DND-41 (cell line): ENCODE measurements around the gene CAMKMT.

ENCODE experiments used
- ATAC-seq: fragments of 200-7000 bp; cut with Tn5 transposase; 3 replicates; pipeline ENCODE4 v1.9.1; 2021; ENCODE audit warnings: low read depth; ENCODE audit not compliant: insufficient read depth
- DNase-seq: peaks from one replicate; pipeline ENCODE4 v3.0.0-alpha.2; 2020
- H2AFZ ChIP-seq: 2 replicates; pipeline ENCODE4 v1.6.0; 2012; ENCODE audit warnings: low read depth, low read length
- H3K27ac ChIP-seq: 2 replicates; pipeline ENCODE4 v1.5.1; 2012; ENCODE audit warnings: low read length, inconsistent platforms
- H3K27me3 ChIP-seq: fragments of 200-600 bp; sonication (generic); 2 replicates; pipeline ENCODE4 v1.6.0; 2012; ENCODE audit warnings: low read length, mild to moderate bottlenecking, inconsistent platforms; ENCODE audit not compliant: insufficient read depth, poor library complexity
- H3K36me3 ChIP-seq: 2 replicates; pipeline ENCODE4 v1.5.1; 2012; ENCODE audit warnings: low read length, inconsistent platforms; ENCODE audit not compliant: insufficient read depth
- H3K4me1 ChIP-seq: 2 replicates; pipeline ENCODE4 v1.5.1; 2012; ENCODE audit warnings: mild to moderate bottlenecking, low read length; ENCODE audit not compliant: insufficient read depth
- H3K4me2 ChIP-seq: 2 replicates; pipeline ENCODE4 v1.6.0; 2012; ENCODE audit warnings: mild to moderate bottlenecking, moderate library complexity, low read length, inconsistent platforms; ENCODE audit not compliant: insufficient read depth
- H3K4me3 ChIP-seq, 2 experiments: fragments of 200-600 bp in 1 of 2; shearing (Covaris generic) in 1 of 2; 2 replicates each; pipeline ENCODE4 v1.5.1; 2012 to 2016; ENCODE audit warnings: inconsistent platforms in 2 of 2, low read length in 2 of 2, mild to moderate bottlenecking in 2 of 2, low read depth in 1 of 2, moderate library complexity in 1 of 2
- H3K79me2 ChIP-seq: 2 replicates; pipeline ENCODE4 v1.6.0; 2012; ENCODE audit warnings: low read length, inconsistent platforms; ENCODE audit not compliant: insufficient read depth
- H3K9ac ChIP-seq: 2 replicates; pipeline ENCODE4 v1.6.0; 2012; ENCODE audit warnings: low read depth, mild to moderate bottlenecking, inconsistent platforms, low read length, moderate library complexity
- H3K9me3 ChIP-seq: 2 replicates; pipeline ENCODE4 v1.5.1; 2012; ENCODE audit warnings: low read length, moderate library complexity, mild to moderate bottlenecking, inconsistent platforms; ENCODE audit not compliant: insufficient read depth, severe bottlenecking
- H4K20me1 ChIP-seq: 2 replicates; pipeline ENCODE4 v1.6.0; 2012; ENCODE audit warnings: low read length; ENCODE audit not compliant: insufficient read depth
- CTCF ChIP-seq: IDR thresholded peaks from 2 replicates; pipeline ENCODE4 v1.5.1; 2012; ENCODE audit warnings: borderline replicate concordance, low read length, moderate library complexity, mild to moderate bottlenecking; ENCODE audit not compliant: poor library complexity, severe bottlenecking; ENCODE audit errors: extremely low read depth
- EZH2 ChIP-seq: IDR thresholded peaks from 3 replicates; pipeline ENCODE4 v1.6.1; 2012; ENCODE audit warnings: borderline replicate concordance, low read depth, mild to moderate bottlenecking, moderate library complexity, low read length, inconsistent platforms; ENCODE audit not compliant: severe bottlenecking

The CAMKMT gene

GRCh38 chr2:44774826-44775492 is 413.2 kb downstream of the CAMKMT start:
- Histone ChIP-seq H3K9me3 (no peaks in the 10 kb centered on the region), H4K20me1 (no peaks in the 10 kb centered on the region), H3K4me2 (no peak overlapping the region), H3K27ac (no peak overlapping the region), H3K27me3 (no peaks in the 10 kb centered on the region), H3K79me2 (no peaks in the 10 kb centered on the region), H2AFZ (no peak overlapping the region), H3K36me3 (no peaks in the 10 kb centered on the region), H3K9ac (no peak overlapping the region), H3K4me1 (no peaks in the 10 kb centered on the region), H3K4me3 (no peak overlapping the region)
- no peak for ATAC-seq
- TF ChIP-seq CTCF (no peak), EZH2 (no peak)
- no peak for DNase-seq

- Histone ChIP-seq H3K9me3 (peaks cover under 1% of the 10 kb centered on the region), H3K27me3 (no peaks in the 10 kb centered on the region), H3K36me3 (no peaks in the 10 kb centered on the region), H4K20me1 (no peaks in the 10 kb centered on the region), H3K4me1 (no peaks in the 10 kb centered on the region), H3K27ac (no peak overlapping the region), H3K4me3 (no peak overlapping the region), H3K79me2 (no peaks in the 10 kb centered on the region), H3K4me2 (no peak overlapping the region), H2AFZ (no peak overlapping the region), H3K9ac (no peak overlapping the region)
- TF ChIP-seq EZH2 (no peak), CTCF (no peak)
- no peak for DNase-seq
- ATAC-seq: no peak
These were observed 415.3 kb downstream of the CAMKMT start for GRCh38 chr2:44777036-44777435.

- Histone ChIP-seq H3K27me3 (no peaks in the 10 kb centered on the region), H3K79me2 (no peaks in the 10 kb centered on the region), H2AFZ (no peak overlapping the region), H3K36me3 (no peaks in the 10 kb centered on the region), H3K9me3 (peaks cover 5% of the 10 kb centered on the region), H3K4me2 (no peak overlapping the region), H4K20me1 (no peaks in the 10 kb centered on the region), H3K9ac (no peak overlapping the region), H3K4me1 (no peaks in the 10 kb centered on the region), H3K4me3 (no peak overlapping the region), H3K27ac (no peak overlapping the region)
- ATAC-seq (no peak), DNase-seq (no peak)
- TF ChIP-seq EZH2: no peak
- no peak for TF ChIP-seq CTCF
These were observed 415.8 kb downstream of the CAMKMT start for GRCh38 chr2:44777537-44777936.
